Colonic mucosa (tissue), 4 donors: ENCODE data around the gene ITGB1BP1. TPM values are rescaled to one million over a fixed set of nuclear protein-coding genes. Genes with fewer than 3 reads are reported as not detected.

Experiments used
- DNase-seq: peaks from one replicate; pipeline ENCODE4 v3.0.0-alpha.2; 2020
- H3K27ac ChIP-seq: fragments of 200-600 bp; one replicate; pipeline ENCODE4 v1.8.0; 2021
- H3K27me3 ChIP-seq: fragments of 200-600 bp; one replicate; pipeline ENCODE4 v1.8.0; 2021
- H3K36me3 ChIP-seq: fragments of 200-600 bp; one replicate; pipeline ENCODE4 v1.8.0; 2021
- H3K4me1 ChIP-seq: fragments of 200-600 bp; one replicate; pipeline ENCODE4 v1.8.0; 2021; ENCODE audit warnings: mild to moderate bottlenecking
- H3K4me3 ChIP-seq: fragments of 200-600 bp; one replicate; pipeline ENCODE4 v1.8.0; 2021
- H3K9ac ChIP-seq, 2 donors: one replicate each; pipeline ENCODE4 v1.7.0; 2013; ENCODE audit warnings: control low read depth in 2 of 2, low read depth in 2 of 2, low read length in 2 of 2
- H3K9me3 ChIP-seq: fragments of 200-600 bp; one replicate; pipeline ENCODE4 v1.8.0; 2021
- intact Hi-C: fragments of 100-400 bp; cut with DNase I; formaldehyde crosslinking; loops from one replicate; pipeline ENCODE4 v1.14.1; 2022
- total RNA-seq, 2 donors: library from RNA; stranded (reverse); fragmentation: NEBNext Ultra II Directional in 1 of 2; extraction: Animal tissue kit (Norgen Biotek cat#: 25700) in 1 of 2; gene quantifications; one replicate each; pipeline ENCODE4 v1.2.1, GENCODE V29; 2021
- TF ChIP-seq, protein P1 (sequence below): fragments of 200-600 bp; IDR thresholded peaks from one replicate; pipeline ENCODE4 v1.8.0; 2022; ENCODE audit warnings: antibody characterized with exemption, mild to moderate bottlenecking
- donor health status: healthy.
- donor health status: DM: no; HTN: no; CAD: no.
- donor health status: DM: no; HTN: no; CAD: no.

The ITGB1BP1 gene
- total RNA-seq, 2 donors from 2014 or later, result 57.5 to 58.5 TPM

DNA sequence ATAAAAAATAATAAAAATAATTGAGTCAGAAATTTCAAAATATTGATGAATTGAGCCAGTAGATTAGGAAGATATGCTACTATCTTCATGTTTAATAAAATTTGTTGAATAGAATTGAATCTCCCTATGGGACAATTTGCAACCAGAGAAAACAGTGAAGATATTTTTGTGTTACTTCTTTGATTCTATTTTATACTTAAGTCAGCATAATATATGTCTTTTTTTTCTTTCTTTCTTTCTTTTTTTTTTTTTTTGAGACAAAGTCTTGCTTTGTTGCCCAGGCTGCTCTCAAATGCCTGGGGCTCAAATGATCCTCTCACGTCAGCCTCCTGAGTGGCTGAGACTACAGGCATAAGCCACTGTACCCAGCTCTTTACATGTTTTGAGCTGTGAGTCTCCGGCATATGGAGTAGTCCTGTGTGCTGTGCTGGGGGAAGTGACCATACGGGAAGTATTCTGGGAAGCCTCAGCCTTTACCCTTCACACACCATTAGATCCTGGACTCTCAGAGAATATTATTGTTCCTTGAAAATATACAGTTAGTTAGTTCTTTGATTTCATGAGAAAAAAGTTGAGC is 37.2 kb upstream of the ITGB1BP1 start:
- Histone ChIP-seq H3K9me3 (no peaks in the 10 kb centered on the region), H3K4me1 (no peaks in the 10 kb centered on the region), H3K36me3 (no peaks in the 10 kb centered on the region), H3K27me3 (no peaks in the 10 kb centered on the region), H3K27ac (no peak overlapping the region), H3K9ac (no peak overlapping the region), H3K4me3 (no peak overlapping the region)
- intact Hi-C loops, result no loop called here
- DNase-seq, result no peak
- TF ChIP-seq, protein P1, sequence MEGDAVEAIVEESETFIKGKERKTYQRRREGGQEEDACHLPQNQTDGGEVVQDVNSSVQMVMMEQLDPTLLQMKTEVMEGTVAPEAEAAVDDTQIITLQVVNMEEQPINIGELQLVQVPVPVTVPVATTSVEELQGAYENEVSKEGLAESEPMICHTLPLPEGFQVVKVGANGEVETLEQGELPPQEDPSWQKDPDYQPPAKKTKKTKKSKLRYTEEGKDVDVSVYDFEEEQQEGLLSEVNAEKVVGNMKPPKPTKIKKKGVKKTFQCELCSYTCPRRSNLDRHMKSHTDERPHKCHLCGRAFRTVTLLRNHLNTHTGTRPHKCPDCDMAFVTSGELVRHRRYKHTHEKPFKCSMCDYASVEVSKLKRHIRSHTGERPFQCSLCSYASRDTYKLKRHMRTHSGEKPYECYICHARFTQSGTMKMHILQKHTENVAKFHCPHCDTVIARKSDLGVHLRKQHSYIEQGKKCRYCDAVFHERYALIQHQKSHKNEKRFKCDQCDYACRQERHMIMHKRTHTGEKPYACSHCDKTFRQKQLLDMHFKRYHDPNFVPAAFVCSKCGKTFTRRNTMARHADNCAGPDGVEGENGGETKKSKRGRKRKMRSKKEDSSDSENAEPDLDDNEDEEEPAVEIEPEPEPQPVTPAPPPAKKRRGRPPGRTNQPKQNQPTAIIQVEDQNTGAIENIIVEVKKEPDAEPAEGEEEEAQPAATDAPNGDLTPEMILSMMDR, result no peak

GRCh38 chr2:9451231-9451630 is 27.9 kb upstream of the ITGB1BP1 start:
- no peak overlapping the region for H3K9ac ChIP-seq
- no peak for DNase-seq
- H3K27ac ChIP-seq, result no peak overlapping the region
- no peaks in the 10 kb centered on the region for H3K27me3 ChIP-seq
- no peaks in the 10 kb centered on the region for H3K4me1 ChIP-seq
- TF ChIP-seq, protein P1, result no peak
- H3K9me3 ChIP-seq, result no peaks in the 10 kb centered on the region
- intact Hi-C loops, result no loop called here
- H3K36me3 ChIP-seq, result peaks cover 4% of the 10 kb centered on the region
- H3K4me3 ChIP-seq, result no peak overlapping the region

- Histone ChIP-seq H3K9me3 (no peaks in the 10 kb centered on the region), H3K4me3 (no peak overlapping the region), H3K9ac (no peak overlapping the region), H3K36me3 (peaks cover 12% of the 10 kb centered on the region), H3K27ac (no peak overlapping the region), H3K27me3 (no peaks in the 10 kb centered on the region), H3K4me1 (no peaks in the 10 kb centered on the region)
- intact Hi-C loops, result no loop called here
- TF ChIP-seq, protein P1, result no peak
- DNase-seq, result no peak
Observed at GRCh38 chr2:9445089-9445488, 21.8 kb upstream of the ITGB1BP1 start.

- intact Hi-C loops, result no loop called here
- peaks cover 12% of the 10 kb centered on the region for H3K36me3 ChIP-seq
- TF ChIP-seq, protein P1, result no peak
- no peaks in the 10 kb centered on the region for H3K4me1 ChIP-seq
- H3K9ac ChIP-seq, result no peak overlapping the region
- no peaks in the 10 kb centered on the region for H3K27me3 ChIP-seq
- no peaks in the 10 kb centered on the region for H3K9me3 ChIP-seq
- no peak overlapping the region for H3K27ac ChIP-seq
- no peak overlapping the region for H3K4me3 ChIP-seq
- no peak for DNase-seq
Observed at GRCh38 chr2:9443526-9443925, 20.2 kb upstream of the ITGB1BP1 start.

GRCh38 chr2:9441556-9441955 is 18.2 kb upstream of the ITGB1BP1 start:
- Histone ChIP-seq H3K27ac (no peak overlapping the region), H3K36me3 (peaks cover 16% of the 10 kb centered on the region), H3K4me3 (no peak overlapping the region), H3K27me3 (no peaks in the 10 kb centered on the region), H3K9ac (no peak overlapping the region), H3K4me1 (no peaks in the 10 kb centered on the region), H3K9me3 (no peaks in the 10 kb centered on the region)
- intact Hi-C loops, result no loop called here
- DNase-seq, result no peak
- TF ChIP-seq, protein P1, result no peak
